GM04503 (cell line): ENCODE results near the gene NOLC1.
A peak's percentile ranks its signal among the peaks of the same experiment; 100 is the strongest.

Source experiments
- DNase-seq: peaks from one replicate; pipeline ENCODE4 v3.0.0-alpha.2; 2012; ENCODE audit warnings: low read depth

NOLC1 gene

GRCh38 chr10:102121739-102122372 is 30.3 kb upstream of the NOLC1 start:
- no peak for DNase-seq

GRCh38 chr10:102122450-102122849 is 29.7 kb upstream of the NOLC1 start:
- DNase-seq: no peak

- DNase-seq: no peak
Observed at GRCh38 chr10:102123223-102123622, 29.0 kb upstream of the NOLC1 start.

GRCh38 chr10:102131286-102132170 is 20.7 kb upstream of the NOLC1 start:
- DNase-seq: no peak

- DNase-seq: no peak
Observed at GRCh38 chr10:102132193-102132562, 20.0 kb upstream of the NOLC1 start.

GRCh38 chr10:102132563-102133372 is 19.4 kb upstream of the NOLC1 start, which contains the start of gene PPRC1:
Gene PPRC1 (plus strand): TSS chr10:102133040. CDS start chr10:102133069, 29 bp downstream.
- peak; percentile 95 for DNase-seq

- DNase-seq: no peak
Observed at GRCh38 chr10:102133373-102134195, 18.6 kb upstream of the NOLC1 start.

GRCh38 chr10:102134416-102134815 is 17.8 kb upstream of the NOLC1 start:
- no peak for DNase-seq

GRCh38 chr10:102135956-102136526 is 16.1 kb upstream of the NOLC1 start:
- no peak for DNase-seq

- DNase-seq: no peak
Observed at GRCh38 chr10:102139281-102140110, 12.7 kb upstream of the NOLC1 start.

- DNase-seq: no peak
Observed at GRCh38 chr10:102140218-102140617, 12.0 kb upstream of the NOLC1 start.

GRCh38 chr10:102140913-102141540 is 11.2 kb upstream of the NOLC1 start:
- DNase-seq: no peak

- no peak for DNase-seq
Observed at GRCh38 chr10:102141583-102142107, 10.5 kb upstream of the NOLC1 start.

GRCh38 chr10:102146971-102147428 is 5.2 kb upstream of the NOLC1 start:
- DNase-seq: no peak

GRCh38 chr10:102147561-102147960 is 4.6 kb upstream of the NOLC1 start:
- no peak for DNase-seq

- DNase-seq: no peak
Observed at GRCh38 chr10:102148275-102148674, 3.9 kb upstream of the NOLC1 start.

GRCh38 chr10:102150970-102151773 is 1.0 kb upstream of the NOLC1 start:
- DNase-seq: no peak

- no peak for DNase-seq
Observed at GRCh38 chr10:102152545-102152890, 329 bp downstream of the NOLC1 start.
